Central memory CD4-positive, alpha-beta T cell (primary cell): ENCODE results near the gene ENPP1.

ENCODE experiments used
- DNase-seq: peaks from one replicate; pipeline ENCODE4 v3.0.0; 2022

The ENPP1 gene

DNA sequence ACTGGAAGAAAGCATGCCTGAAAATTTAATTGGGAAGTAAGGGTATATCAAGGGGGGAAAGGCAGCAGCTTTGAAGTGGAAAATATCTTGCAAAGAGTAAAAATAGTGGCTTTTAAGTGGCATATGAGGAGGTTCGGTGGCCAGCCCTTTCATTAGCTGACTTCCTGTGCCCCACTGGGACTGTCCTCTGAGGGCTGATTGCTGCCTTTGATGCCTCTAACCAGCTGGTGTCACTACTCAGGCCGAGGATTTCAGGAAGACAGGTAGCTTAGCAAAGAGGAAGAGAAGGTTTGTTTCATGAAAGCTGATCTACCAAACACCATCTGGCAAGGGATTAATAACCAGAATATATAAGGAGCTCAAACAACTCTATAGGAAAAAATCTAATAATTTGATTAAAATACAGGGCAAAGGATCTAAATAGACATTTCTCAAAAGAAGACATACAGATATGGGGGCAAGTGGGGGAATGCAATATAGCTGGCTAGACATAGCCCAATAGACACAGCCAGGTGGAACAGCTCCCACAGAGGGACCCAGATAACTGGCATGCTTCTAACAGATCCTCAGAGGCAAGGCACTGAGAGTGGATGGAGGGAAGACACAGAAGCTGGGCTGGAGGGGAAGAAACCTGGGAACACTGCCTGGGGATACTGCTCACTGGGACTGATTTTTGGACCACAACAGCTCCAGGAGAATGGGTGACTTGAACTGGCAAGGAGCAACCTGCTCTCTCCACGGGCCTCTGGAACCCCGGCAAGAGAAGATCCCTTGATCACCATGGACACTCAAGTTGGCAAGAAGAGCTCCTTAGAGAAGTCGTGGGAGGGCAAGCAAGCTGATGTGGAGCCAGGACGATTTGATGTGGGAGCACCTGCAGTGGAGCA is 110.2 kb downstream of the ENPP1 start:
- DNase-seq = no peak

DNA sequence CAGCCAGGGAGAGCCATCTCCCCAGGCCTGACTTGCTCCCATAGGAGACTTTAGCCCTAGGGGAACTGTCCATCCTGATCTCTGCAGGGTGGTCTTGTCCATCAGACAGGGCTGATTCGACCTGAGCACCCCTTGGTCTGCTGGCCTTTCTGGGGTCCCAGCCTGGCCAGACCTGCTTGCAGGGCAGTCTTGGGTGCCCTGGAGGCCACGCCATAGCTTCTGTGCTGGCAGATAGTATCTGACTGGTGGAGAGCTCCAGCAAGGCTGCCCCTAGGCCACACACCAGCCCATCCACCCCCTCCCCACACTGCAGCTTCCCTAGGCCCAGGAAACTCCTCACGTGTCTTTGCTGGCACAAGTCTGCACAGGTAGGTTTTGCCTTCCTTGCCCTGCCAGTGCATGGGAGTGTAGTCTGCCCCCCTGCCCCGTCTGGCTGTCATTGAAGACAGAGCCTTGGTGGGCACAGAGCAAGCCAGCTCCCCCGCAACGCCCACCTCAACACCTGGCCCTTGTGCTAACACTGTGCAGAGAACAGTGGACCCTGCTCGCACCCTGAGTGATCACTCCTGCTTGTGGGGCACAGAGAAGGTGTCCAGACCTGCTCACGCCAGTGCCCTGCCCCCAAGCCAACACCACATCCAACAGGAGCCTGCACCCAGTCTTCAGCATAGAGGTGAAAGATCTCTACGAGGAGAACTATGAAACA is 111.0 kb downstream of the ENPP1 start:
- no peak for DNase-seq

GRCh38 chr6:131920656-131921055 is 112.8 kb downstream of the ENPP1 start:
- no peak for DNase-seq

DNA sequence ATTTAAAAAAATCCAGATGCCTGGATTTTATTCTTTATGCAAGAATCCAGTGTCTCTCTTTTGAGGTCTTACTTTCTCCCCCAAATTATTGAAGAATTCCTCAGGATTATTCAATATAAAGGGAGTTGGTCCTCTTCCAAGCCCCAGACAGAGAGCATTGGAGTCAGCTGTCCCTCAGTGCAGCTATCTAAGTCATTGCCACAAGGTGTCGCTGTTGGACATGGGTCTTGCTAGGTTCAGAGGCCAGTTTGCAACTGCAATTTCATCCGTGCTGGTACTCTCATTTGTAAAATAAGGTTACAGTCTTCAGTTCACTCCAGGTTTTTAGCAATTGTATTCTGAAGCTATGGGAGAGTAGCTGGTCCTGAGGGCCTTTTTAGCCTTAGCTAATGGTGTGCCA is 115.5 kb downstream of the ENPP1 start:
- no peak for DNase-seq

DNA sequence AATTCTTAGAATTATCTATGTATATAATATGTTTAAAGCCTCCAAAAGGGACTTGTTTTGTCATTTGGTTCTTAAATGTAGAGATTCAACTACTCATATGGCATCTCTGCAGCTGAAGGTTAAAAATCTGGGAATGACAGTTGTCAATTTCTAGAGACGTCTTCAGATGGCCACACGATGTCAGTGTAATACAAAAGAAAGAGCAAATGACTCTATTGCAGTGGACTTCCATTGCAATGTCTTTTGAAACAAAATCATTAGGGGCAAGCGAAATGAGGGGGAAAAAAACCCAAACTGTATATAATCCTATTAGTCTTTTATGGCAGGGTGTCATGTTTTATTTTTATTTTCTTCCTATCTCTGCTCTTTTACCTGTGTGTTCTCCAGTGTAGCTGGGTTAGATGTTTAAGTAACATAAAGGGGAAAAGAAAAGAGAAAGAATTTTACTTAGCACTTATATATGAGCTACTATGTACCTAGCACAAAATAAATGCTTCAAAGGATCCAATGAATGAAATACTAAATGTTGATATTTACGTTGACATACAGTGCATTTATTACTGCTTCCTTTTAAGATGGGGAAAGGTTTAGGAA is 117.2 kb downstream of the ENPP1 start:
- no peak for DNase-seq

DNA sequence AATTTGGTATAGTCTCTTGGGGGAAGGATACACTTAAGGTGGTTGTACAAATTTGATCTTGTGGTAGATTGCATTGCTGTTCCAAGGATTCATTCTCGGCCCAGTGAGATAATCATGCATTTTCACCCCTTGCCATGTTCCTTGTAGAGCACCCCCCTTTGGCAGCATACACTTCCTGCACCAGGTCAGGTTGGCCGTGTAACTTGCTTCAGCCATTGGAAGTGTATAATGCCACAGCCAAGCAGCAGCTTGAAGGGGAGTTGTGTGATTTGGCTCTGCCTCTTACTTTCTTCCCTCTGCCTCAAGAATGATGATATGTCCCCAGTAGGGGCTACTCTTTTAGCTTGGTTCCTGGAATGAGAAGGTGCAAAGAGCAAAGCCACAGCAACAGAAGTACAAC is 121.4 kb downstream of the ENPP1 start:
- no peak for DNase-seq

DNA sequence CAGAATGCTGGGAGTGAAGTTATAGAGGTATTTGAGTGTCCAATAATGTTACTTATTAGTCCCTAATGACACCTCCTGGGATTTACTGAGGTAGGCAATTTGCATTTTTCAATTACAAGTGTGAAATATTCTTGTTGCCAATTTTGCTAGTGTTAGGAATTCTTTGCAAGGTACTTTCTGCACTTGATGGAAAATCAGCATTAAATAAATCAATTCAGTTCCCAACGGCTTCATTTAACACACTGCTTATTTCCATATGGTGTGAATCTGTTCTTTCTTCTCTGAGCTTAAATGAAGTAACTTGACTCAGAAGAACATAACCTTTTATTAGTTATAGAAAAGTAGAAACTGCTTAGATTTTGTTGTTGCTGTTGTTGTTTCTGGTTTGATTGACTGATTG is 122.2 kb downstream of the ENPP1 start:
- DNase-seq = no peak

DNA sequence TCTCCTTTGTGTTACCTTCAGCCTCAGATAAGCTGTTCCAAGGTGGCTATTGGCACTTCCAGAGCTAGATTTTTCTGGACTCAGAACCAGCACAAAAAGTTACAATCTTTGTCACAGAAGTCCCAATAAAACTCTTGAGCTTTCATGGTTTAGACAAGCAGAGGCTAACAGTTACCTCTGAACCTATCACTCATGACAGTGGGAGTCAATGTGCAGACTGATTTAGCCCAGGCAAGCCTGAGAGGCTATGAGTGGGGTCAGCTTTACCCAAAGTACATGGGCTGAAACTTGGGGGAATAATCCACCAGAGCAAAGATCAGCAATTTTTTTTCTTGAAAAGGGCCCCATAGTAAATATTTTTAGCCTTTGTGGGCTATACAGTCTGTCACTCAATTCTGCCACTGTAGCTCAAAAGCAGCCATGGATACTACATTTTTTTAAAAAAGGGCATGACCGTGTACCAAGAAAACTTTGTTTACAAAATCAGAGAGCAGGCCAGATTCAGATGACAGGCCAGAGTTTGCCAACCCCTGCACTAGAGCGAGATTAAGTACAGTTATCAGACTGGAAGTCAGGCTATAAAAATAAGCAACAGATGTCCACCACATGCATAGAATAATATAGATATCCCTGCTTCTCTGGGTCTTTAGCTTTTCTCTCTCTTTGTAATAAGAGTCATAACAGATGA is 123.4 kb downstream of the ENPP1 start:
- DNase-seq = no peak

GRCh38 chr6:131936156-131936555 is 128.3 kb downstream of the ENPP1 start:
- no peak for DNase-seq

DNA sequence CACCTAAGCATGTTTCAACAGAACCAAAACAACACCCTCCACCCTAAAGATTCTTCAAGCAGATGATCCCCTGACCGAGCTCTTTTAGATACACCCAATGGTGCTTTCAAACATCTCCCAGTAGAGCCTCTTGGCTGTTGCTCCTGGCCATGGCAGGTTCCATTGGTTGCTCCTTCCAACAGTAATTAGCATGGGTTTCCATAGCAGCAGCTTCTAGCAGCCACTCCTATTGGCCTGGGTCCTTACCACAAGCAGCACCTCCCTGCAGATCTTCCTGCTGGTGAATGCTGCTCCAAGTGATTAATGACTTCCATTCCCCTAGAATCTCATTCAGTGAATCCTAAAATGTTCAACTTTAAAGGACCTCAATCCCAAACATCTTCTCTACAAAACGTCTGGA is 129.4 kb downstream of the ENPP1 start:
- no peak for DNase-seq

DNA sequence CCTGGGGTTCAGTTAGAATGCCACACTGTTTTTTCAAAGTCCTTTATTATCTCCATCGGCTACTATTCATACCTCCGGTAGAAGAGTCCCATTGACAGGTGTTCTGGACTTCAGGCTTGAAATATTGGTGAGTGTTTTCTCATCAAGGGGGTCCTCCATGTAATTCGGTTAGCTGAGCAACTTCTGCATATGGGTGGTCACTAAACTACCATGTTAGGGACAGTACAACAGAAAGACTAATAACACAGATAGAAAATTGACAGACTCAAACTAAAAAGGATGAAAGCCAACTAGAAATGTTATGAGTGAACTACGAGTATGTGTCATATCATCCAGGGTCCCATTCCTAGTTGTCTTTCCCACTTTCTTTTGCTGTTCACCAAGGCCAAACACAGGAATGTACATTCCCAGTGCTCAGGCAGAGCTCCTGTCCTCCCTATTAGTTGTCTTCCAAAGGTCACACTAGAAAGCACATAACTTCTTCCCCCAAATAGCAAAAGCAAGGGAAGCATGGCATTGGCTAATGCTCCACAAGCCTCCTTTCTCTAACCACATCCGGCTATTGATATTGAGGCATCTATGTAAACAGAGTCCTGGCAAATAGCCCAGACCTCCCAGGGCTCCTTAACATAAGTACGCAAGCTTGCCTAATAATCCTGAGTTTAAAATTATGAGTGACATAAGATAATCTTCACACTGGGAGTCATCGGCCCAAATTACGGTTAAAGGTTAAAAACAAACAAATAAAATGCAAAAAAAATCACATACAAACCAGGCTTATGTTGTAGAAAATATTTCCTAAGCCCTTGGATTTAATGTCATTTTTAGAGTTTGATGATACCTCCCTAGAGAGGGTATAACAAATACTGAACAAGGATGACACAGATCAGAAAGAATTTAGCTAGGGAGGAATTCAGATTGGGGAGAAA is 130.1 kb downstream of the ENPP1 start:
- no peak for DNase-seq
